GM12878 (cell line): Measurements from ENCODE around the gene SCARB1. TPM values are rescaled to one million over a fixed set of nuclear protein-coding genes. Genes with fewer than 3 reads are reported as not detected.

ENCODE experiments used
- ASH2L ChIP-seq: fragments of 300-600, 200-600 bp; sonication (generic); IDR thresholded peaks from 2 replicates; pipeline ENCODE4 v1.6.1; 2017; ENCODE audit warnings: low read depth, mild to moderate bottlenecking, borderline replicate concordance
- CEBPB ChIP-seq, 2 experiments: fragments of 150-350 bp in 1 of 2; IDR thresholded peaks; 2 replicates each; pipeline ENCODE4 v1.6.1; 2012 to 2014; ENCODE audit warnings: low read depth in 2 of 2, low read length in 2 of 2, borderline replicate concordance in 1 of 2, inconsistent platforms in 1 of 2
- CREB1 ChIP-seq: IDR thresholded peaks from 2 replicates; pipeline ENCODE4 v1.6.1; 2012; ENCODE audit warnings: low read depth, mild to moderate bottlenecking, inconsistent platforms
- CTCF ChIP-seq, 3 experiments: IDR thresholded peaks in 2 of 3; conservative IDR thresholded peaks in 1 of 3; 2 replicates each; pipeline ENCODE4 v1.5.1; 2011; ENCODE audit warnings: low read depth in 3 of 3, low read length in 3 of 3, mild to moderate bottlenecking in 3 of 3, control low read depth in 2 of 3, moderate library complexity in 2 of 3, inconsistent platforms in 1 of 3, mixed read lengths in 1 of 3; ENCODE audit not compliant: control insufficient read depth in 2 of 3, insufficient read depth in 1 of 3; ENCODE audit errors: extremely low read depth in 1 of 3
- FOS ChIP-seq: IDR thresholded peaks from 3 replicates; pipeline ENCODE4 v1.6.1; 2011; ENCODE audit warnings: borderline replicate concordance; ENCODE audit not compliant: insufficient read length; ENCODE audit errors: extremely low read depth
- GABPA ChIP-seq: IDR thresholded peaks from 2 replicates; pipeline ENCODE4 v1.6.1; 2014; ENCODE audit warnings: antibody characterized with exemption, low read depth, mild to moderate bottlenecking, inconsistent platforms
- HDGF ChIP-seq: fragments of 450-650 bp; IDR thresholded peaks from 2 replicates; pipeline ENCODE4 v1.6.1; 2016; ENCODE audit warnings: antibody characterized with exemption
- IKZF1 ChIP-seq: fragments of 450-650 bp; conservative IDR thresholded peaks from 2 replicates; pipeline ENCODE4 v1.6.1; 2017; ENCODE audit warnings: antibody characterized with exemption, mild to moderate bottlenecking
- IRF4 ChIP-seq: IDR thresholded peaks from 2 replicates; pipeline ENCODE4 v1.6.1; 2011; ENCODE audit warnings: low read depth, low read length
- JUND ChIP-seq: IDR thresholded peaks from 2 replicates; pipeline ENCODE4 v1.6.1; 2012; ENCODE audit warnings: low read depth, mild to moderate bottlenecking, low read length, improper control_type of control experiment, moderate library complexity
- KAT2A ChIP-seq: conservative IDR thresholded peaks from 2 replicates; pipeline ENCODE4 v1.6.1; 2011; ENCODE audit warnings: low read depth, low read length; ENCODE audit not compliant: control insufficient read depth
- LARP7 ChIP-seq: fragments of 450-650 bp; IDR thresholded peaks from 2 replicates; pipeline ENCODE4 v1.6.1; 2017; ENCODE audit warnings: mild to moderate bottlenecking
- MLLT1 ChIP-seq: fragments of 450-650 bp; IDR thresholded peaks from 2 replicates; pipeline ENCODE4 v1.6.1; 2016; ENCODE audit warnings: mild to moderate bottlenecking
- NFXL1 ChIP-seq: fragments of 450-650 bp; IDR thresholded peaks from 2 replicates; pipeline ENCODE4 v1.6.1; 2017; ENCODE audit warnings: antibody characterized with exemption, mild to moderate bottlenecking, borderline replicate concordance
- RB1 ChIP-seq: fragments of 450-650 bp; formaldehyde crosslinking; IDR thresholded peaks from 2 replicates; pipeline ENCODE4 v1.6.1; 2017; ENCODE audit warnings: mild to moderate bottlenecking, borderline replicate concordance
- RBBP5 ChIP-seq: fragments of 200-600 bp; sonication (generic); conservative IDR thresholded peaks from 2 replicates; pipeline ENCODE4 v1.6.1; 2016
- SIN3A ChIP-seq: IDR thresholded peaks from 2 replicates; pipeline ENCODE4 v1.6.1; 2012; ENCODE audit warnings: low read depth, low read length, improper control_type of control experiment
- SMC3 ChIP-seq: IDR thresholded peaks from 2 replicates; pipeline ENCODE4 v1.6.1; 2011; ENCODE audit warnings: low read length, improper control_type of control experiment, borderline replicate concordance
- SREBF1 ChIP-seq: IDR thresholded peaks from 2 replicates; pipeline ENCODE4 v1.6.1; 2012; ENCODE audit warnings: mild to moderate bottlenecking, low read length
- SREBF2 ChIP-seq: IDR thresholded peaks from 2 replicates; pipeline ENCODE4 v1.6.1; 2012; ENCODE audit warnings: mild to moderate bottlenecking, low read length
- STAT1 ChIP-seq: fragments of 450-650 bp; conservative IDR thresholded peaks from 2 replicates; pipeline ENCODE4 v1.6.1; 2014; ENCODE audit warnings: antibody characterized with exemption, mild to moderate bottlenecking
- SUPT20H ChIP-seq: IDR thresholded peaks from 2 replicates; pipeline ENCODE4 v1.6.1; 2011; ENCODE audit warnings: low read depth, mild to moderate bottlenecking, low read length, moderate library complexity, borderline replicate concordance; ENCODE audit not compliant: control insufficient read depth
- TBL1XR1 ChIP-seq: IDR thresholded peaks from 2 replicates; pipeline ENCODE4 v1.6.1; 2012; ENCODE audit warnings: low read depth, low read length, improper control_type of control experiment
- ZNF687 ChIP-seq: fragments of 450-650 bp; IDR thresholded peaks from 2 replicates; pipeline ENCODE4 v1.6.1; 2017; ENCODE audit warnings: mild to moderate bottlenecking, moderate library complexity
- polyA plus RNA-seq, 11 experiments: library from polyadenylated mRNA; depleted of rRNA in 4 of 11; unstranded in 6 of 11; stranded (reverse) in 5 of 11; fragments of >200 nt; fragmentation: Nextera tagmentation in 4 of 11; fragmentation: Illumina TruSeq in 1 of 11; extraction: Ambion mirVana in 4 of 11; extraction: Trizol in 1 of 11; gene quantifications; 1 replicate in 1 of 11; 2 replicates in 10 of 11; pipeline versions ENCODE4 v1.2.1 to v1.2.3, GENCODE V29; 2011 to 2016; ENCODE audit warnings: inconsistent platforms in 2 of 11, missing spikeins in 2 of 11, low read depth in 1 of 11
- total RNA-seq, 4 experiments: library from RNA; depleted of rRNA in 3 of 4; stranded (reverse); fragments of >200 nt in 3 of 4; fragmentation: Illumina TruSeq in 1 of 4; extraction: Trizol in 1 of 4; gene quantifications; 2 replicates each; pipeline versions ENCODE4 v1.2.1 to v1.2.3, GENCODE V29; 2013 to 2021

Gene SCARB1
- total and polyA plus RNA-seq, 10 of the 15 experiments (the other 5 are each of a cell fraction or from before 2014, with no cell fraction given) = 0.34 to 104 (median 63.1) TPM

- TF ChIP-seq KAT2A (no peak), JUND (no peak), CTCF (IDR thresholded peaks at IDR 0.05 in 2 of 3, conservative IDR thresholded peaks at IDR 0.05 in 1 of 3; ENCODE audit: control insufficient read depth in 2 of 3, extremely low read depth in 1 of 3, insufficient read depth in 1 of 3, low read depth in 3 of 3, low read length in 3 of 3) (peak; percentile 98 to 99 (median 99); a peak in 5 of 6 replicates), MLLT1 (no peak; the same call in 1 of the 2 replicates), RB1 (0 out of 2 replicates have a peak, but pooled peaks have one; percentile 29), SREBF2 (no peak), SREBF1 (no peak), STAT1 (no peak), RBBP5 (no peak), CREB1 (no peak), ASH2L (no peak), IRF4 (0 out of 2 replicates have a peak, but pooled peaks have one; percentile 33), IKZF1 (peak; percentile 65), FOS (no peak), ZNF687 (0 out of 2 replicates have a peak, but pooled peaks have one; percentile 27), NFXL1 (no peak), CEBPB (IDR thresholded peaks at IDR 0.05; ENCODE audit: borderline replicate concordance in 1 of 2, low read depth in 2 of 2, low read length in 2 of 2) (no peak), SUPT20H (no peak), LARP7 (peak; percentile 55; the same call in 1 of the 2 replicates), SIN3A (no peak), HDGF (no peak), TBL1XR1 (peak; percentile 50; the same call in 1 of the 2 replicates), SMC3 (peak; percentile 80), GABPA (no peak)
These were observed 92.0 kb downstream of the SCARB1 start (continued) for GRCh38 chr12:124771462-124772288.
